ENCODE results near the gene SLC38A4.
"Not testable (repeated sequence)": the region's sequence is repeated elsewhere in the genome, so short reads cannot be mapped to it uniquely, and the experiment has no call there.

Gene SLC38A4

GRCh38 chr12:46825591-46826414 lies at the start of gene SLC38A4:
Gene SLC38A4 (minus strand): TSS chr12:46825997. CDS start chr12:46793071, 32,926 bp downstream.
- in situ Hi-C loops (cut with HindIII; ENCODE audit: low sequenced_read_pairs), result no loop called here

GRCh38 chr12:46875095-46875494 lies 49.3 kb upstream of the SLC38A4 start:
- in situ Hi-C loops (cut with HindIII; ENCODE audit: low sequenced_read_pairs), result no loop called here

- in situ Hi-C loops (cut with HindIII; ENCODE audit: low sequenced_read_pairs), result no loop called here
Observed at GRCh38 chr12:46874642-46875041, 48.8 kb upstream of the SLC38A4 start.

GRCh38 chr12:46872135-46872534 lies 46.3 kb upstream of the SLC38A4 start:
- in situ Hi-C loops (cut with HindIII; ENCODE audit: low sequenced_read_pairs), result no loop called here

GRCh38 chr12:46865311-46865710 lies 39.5 kb upstream of the SLC38A4 start:
- in situ Hi-C loops (cut with HindIII; ENCODE audit: low sequenced_read_pairs), result no loop called here

- in situ Hi-C loops (cut with HindIII; ENCODE audit: low sequenced_read_pairs), result no loop called here
Observed at GRCh38 chr12:46858368-46858767, 32.6 kb upstream of the SLC38A4 start.

- in situ Hi-C loops (cut with HindIII; ENCODE audit: low sequenced_read_pairs), result no loop called here
Observed at GRCh38 chr12:46857486-46857885, 31.7 kb upstream of the SLC38A4 start.

- in situ Hi-C loops (cut with HindIII; ENCODE audit: low sequenced_read_pairs), result no loop called here
Observed at GRCh38 chr12:46855760-46856159, 30.0 kb upstream of the SLC38A4 start.

GRCh38 chr12:46854188-46854587 lies 28.4 kb upstream of the SLC38A4 start:
- in situ Hi-C loops (cut with HindIII; ENCODE audit: low sequenced_read_pairs), result not testable (repeated sequence)

GRCh38 chr12:46848792-46849191 lies 23.0 kb upstream of the SLC38A4 start:
- in situ Hi-C loops (cut with HindIII; ENCODE audit: low sequenced_read_pairs), result not testable (repeated sequence)

GRCh38 chr12:46847001-46847400 lies 21.2 kb upstream of the SLC38A4 start:
- in situ Hi-C loops (cut with HindIII; ENCODE audit: low sequenced_read_pairs), result no loop called here

- in situ Hi-C loops (cut with HindIII; ENCODE audit: low sequenced_read_pairs), result no loop called here
Observed at GRCh38 chr12:46843811-46844210, 18.0 kb upstream of the SLC38A4 start.

GRCh38 chr12:46841891-46842290 lies 16.1 kb upstream of the SLC38A4 start:
- in situ Hi-C loops (cut with HindIII; ENCODE audit: low sequenced_read_pairs), result no loop called here

GRCh38 chr12:46839964-46840363 lies 14.2 kb upstream of the SLC38A4 start:
- in situ Hi-C loops (cut with HindIII; ENCODE audit: low sequenced_read_pairs), result no loop called here

GRCh38 chr12:46839232-46839631 lies 13.4 kb upstream of the SLC38A4 start:
- in situ Hi-C loops (cut with HindIII; ENCODE audit: low sequenced_read_pairs), result no loop called here

GRCh38 chr12:46835785-46836184 lies 10.0 kb upstream of the SLC38A4 start:
- in situ Hi-C loops (cut with HindIII; ENCODE audit: low sequenced_read_pairs), result no loop called here

- in situ Hi-C loops (cut with HindIII; ENCODE audit: low sequenced_read_pairs), result no loop called here
Observed at GRCh38 chr12:46832130-46832704, 6.4 kb upstream of the SLC38A4 start.

GRCh38 chr12:46831335-46832129 lies 5.7 kb upstream of the SLC38A4 start:
- in situ Hi-C loops (cut with HindIII; ENCODE audit: low sequenced_read_pairs), result no loop called here

GRCh38 chr12:46830731-46831334 lies 5.0 kb upstream of the SLC38A4 start:
- in situ Hi-C loops (cut with HindIII; ENCODE audit: low sequenced_read_pairs), result no loop called here

- in situ Hi-C loops (cut with HindIII; ENCODE audit: low sequenced_read_pairs), result loop anchor here (25.0 kb wide), 1 partner anchor 188 kb away; no protein-coding TSS in a partner anchor
Observed at GRCh38 chr12:46824709-46825108, 1.1 kb downstream of the SLC38A4 start.

GRCh38 chr12:46818642-46819041 lies 7.2 kb downstream of the SLC38A4 start:
- in situ Hi-C loops (cut with HindIII; ENCODE audit: low sequenced_read_pairs), result loop anchor here (25.0 kb wide), 1 partner anchor 194 kb away; no protein-coding TSS in a partner anchor
